NCI-H2081 treated with DMSO at 0.1 percent for 48 hours (cell line): Measurements from ENCODE around the gene MAMDC2.
"Not testable (repeated sequence)": the region's sequence is repeated elsewhere in the genome, so short reads cannot be mapped to it uniquely, and the experiment has no call there.

Experiments used
- DNase-seq: peaks from one replicate; lab custom pipeline; 2025; lab: John Stamatoyannopoulos, UW

Gene MAMDC2

DNA sequence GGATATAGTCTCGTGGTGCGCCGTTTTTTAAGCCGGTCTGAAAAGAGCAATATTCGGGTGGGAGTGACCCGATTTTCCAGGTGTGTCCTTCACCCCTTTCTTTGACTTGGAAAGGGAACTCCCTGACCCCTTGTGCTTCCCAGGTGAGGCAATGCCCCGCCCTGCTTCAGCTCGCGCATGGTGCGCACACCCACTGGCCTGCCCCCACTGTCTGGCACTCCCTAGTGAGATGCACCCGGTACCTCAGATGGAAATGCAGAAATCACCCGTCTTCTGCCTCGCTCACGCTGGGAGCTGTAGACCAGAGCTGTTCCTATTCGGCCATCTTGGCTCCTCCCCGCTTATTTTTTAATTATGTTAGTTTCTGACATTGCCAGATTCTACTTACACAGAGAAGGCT lies 161.1 kb downstream of the MAMDC2 start:
- not testable (repeated sequence) for DNase-seq

DNA sequence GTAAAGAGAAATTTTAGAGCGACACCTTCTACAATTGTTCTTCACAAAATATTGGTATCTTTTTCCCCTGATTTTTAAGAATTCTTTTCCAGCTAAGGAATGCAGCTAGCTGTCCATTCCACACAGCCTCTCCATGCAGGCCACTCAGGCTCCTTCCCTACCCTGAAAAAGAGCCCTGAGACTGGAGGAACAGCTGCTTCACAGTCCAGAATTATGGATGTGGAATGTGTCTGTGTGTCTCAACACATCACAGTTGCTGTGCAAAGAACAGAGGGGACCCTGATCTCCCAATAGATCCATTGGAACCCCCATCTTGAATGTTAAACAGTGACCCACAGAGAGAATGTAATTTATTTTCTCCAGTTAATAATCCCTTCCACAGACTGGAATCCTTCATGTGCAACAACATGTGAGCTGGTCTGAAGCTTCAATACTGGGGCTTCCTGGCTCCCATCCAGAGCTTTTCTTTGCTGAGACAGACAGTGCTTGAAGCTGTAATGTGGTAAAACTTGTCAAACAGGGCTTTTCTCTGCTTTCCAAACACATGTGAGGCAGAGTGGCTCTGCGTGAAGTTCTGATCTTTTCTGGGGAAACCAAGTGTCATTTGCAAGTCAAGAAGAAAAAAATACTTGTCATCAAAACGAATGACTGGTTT lies 161.8 kb downstream of the MAMDC2 start:
- no peak for DNase-seq

DNA sequence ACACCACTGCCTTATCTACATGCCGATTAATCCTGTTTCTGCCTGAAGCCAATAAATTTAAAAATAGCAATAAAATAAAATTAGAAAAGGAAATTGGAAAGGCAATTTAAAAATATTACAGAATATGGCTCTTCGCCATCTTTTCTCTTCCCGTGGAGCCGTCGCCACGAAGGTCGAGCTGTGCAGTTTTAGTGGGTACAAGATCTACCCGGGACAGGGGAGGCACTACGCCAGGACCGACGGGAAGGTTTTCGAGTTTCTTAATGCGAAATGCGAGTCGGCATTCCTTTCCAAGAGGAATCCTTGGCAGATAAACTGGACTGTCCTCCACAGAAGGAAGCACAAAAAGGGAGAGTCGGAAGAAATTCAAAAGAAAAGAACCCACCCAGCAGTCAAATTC lies 173.4 kb downstream of the MAMDC2 start:
- no peak for DNase-seq

DNA sequence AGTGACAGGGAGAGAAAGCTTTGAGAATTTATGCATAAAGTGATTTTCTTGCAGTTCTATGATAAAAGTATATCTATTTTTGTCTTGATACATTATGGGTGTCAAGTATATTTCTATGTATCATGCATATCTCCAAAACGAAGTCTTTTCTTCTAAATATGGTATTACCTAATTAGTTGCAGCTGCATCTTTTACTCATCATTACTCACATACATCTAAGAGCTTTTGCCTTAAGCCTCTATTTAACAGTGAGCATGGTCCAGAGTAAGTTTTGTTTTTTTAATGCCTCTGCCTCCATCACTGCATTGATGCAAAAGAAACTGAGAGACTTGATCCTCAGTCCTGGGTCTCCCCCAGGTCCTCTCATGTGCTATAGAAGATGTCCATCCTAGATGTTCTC lies 175.1 kb downstream of the MAMDC2 start:
- no peak for DNase-seq

DNA sequence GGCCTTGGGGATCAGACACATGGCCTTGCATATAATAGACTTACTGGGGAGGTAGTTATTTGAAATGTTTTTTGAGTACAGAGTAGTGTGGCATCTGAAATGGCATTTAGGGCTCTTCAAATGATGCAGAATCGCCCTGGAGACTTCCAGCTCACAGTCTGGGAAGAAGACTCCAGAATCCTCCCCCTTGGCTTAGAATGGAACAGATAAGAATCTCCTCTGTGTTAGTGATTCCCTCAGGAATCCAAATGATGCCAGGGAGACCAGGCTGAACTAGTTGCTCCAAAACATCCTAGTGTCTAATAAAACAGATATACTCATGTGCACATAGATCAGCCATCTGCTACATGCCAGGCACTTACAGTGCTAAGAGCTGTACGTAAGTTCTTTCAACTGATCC lies 176.6 kb downstream of the MAMDC2 start:
- DNase-seq: no peak

DNA sequence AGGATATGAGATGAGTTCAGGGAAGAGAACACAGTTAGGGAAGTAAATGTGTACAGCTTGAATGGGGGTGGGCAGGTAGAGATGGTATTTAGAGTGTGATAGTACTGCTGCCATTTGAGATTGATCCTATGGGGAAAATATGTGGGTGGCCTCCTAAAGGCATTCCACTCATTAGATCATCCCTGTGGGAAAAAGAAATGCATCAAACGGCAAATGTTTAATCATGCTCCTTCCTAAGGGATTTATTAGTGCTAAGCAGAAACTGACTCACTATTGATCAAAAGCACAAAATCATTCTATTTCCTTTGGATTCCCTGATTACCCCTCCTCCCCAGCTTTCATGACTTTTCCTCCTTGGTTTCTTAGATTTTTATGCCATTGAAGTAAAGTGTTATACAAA lies 178.7 kb downstream of the MAMDC2 start:
- no peak for DNase-seq

DNA sequence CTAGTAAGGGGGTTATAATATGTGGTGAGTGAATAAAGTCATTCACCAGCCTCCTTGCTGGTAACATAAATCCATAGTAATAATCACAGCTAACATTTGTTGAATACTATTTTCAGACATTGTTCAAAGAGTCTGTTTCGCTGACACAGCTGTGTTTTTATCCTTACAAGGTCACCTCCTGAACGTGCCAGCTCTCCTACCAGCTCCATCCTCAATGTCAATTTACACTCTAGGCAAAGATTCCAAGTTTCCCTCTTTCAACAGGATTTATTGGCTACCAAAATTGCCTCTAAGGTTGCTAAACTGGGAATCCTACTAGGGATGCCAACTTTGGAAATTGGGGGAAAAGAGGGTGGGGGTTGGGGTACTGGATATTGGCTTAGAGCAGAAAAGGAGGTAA lies 184.5 kb downstream of the MAMDC2 start:
- peak; percentile 39 for DNase-seq

DNA sequence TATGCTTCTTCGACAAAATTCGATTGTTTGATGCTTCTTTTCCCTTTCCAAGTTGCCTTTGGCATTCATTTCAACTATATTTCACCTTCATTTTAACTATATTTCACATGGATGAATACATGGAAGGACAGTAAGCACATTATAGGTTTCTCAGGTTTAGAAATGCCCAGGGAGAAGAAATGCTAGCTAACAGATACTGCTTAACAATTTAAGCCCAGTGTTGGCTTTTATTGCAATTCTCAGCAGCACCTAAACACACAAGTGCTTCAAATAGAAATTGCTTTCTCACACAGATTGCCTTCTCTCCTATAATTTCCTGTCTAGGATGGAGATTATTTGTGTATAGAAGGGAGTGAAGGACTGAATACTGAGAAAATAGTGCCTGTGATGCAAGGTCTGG lies 185.0 kb downstream of the MAMDC2 start:
- DNase-seq: peak; percentile 9

DNA sequence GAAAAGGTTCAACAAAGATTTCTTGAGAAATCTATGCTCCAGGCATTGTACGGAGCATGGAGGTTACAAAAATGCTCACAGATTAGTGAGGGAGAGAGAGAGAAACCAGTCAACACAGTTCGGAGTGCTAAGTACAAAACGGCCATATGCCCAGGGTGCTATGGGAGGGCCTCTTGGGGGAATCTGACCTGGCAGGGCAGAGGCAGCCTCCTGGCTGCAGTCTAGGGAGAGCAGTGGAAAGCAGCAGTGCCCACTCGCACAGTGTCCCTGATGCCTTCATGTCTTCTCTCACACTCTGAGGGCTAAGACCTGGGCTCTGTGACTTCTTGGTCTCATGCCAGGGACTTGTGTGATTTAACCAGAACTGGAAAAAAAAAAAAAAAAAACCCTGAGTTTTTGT lies 185.4 kb downstream of the MAMDC2 start:
- no peak for DNase-seq

DNA sequence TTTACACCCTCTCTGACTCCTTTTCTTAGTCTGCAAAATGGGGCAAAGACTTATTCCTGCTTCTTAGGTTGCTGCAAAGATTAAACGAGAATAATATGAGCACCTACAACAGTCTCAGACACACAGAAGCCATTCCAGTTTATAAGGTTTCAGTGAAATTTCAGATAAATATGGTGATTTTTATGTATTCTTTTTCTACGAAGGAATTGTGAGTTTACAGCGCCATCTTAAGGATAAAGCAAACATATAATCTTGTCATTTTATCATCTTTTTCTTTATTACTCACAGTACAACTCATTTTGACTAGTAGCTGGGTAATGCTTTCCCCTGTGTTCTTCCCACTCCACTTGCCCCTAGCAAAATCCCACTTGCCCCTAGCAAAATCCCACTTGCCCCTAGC lies 185.9 kb downstream of the MAMDC2 start:
- no peak for DNase-seq

DNA sequence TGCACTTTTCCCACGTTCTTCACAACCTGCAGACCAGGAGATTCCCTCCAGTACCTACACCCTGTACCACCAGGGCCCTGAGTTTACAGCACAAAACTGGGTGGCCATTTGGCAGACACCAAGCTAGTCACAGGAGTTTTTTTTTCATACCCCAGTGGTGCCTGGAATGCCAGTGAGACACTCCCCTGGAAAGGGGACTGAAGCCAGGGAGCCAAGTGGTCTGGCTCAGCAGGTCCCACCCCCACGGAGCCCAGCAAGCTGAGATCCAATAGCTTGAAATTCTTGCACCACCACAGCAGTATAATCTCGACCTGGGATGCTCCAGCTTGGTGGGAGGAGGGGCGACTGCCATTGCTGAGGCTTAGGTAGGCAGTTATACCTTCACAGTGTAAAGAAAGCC lies 188.8 kb downstream of the MAMDC2 start:
- no peak for DNase-seq

DNA sequence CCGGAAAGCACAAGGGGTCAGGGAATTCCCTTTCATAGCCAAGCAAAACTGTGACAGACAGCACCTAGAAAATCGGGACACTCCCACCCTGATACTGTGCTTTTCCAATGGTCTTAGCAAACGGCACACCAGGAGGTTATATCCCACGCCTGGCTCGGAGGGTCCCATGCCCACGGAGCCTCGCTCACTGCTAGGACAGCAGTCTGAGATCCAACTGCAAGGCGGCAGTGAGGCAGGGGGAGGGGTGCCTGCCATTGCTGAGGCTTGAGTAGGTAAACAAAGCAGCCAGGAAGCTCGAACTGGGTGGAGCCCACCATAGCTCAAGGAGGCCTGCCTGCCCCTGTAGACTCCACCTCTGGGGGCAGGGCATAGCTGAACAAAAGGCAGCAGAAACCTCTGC lies 190.6 kb downstream of the MAMDC2 start:
- DNase-seq: not testable (repeated sequence)

DNA sequence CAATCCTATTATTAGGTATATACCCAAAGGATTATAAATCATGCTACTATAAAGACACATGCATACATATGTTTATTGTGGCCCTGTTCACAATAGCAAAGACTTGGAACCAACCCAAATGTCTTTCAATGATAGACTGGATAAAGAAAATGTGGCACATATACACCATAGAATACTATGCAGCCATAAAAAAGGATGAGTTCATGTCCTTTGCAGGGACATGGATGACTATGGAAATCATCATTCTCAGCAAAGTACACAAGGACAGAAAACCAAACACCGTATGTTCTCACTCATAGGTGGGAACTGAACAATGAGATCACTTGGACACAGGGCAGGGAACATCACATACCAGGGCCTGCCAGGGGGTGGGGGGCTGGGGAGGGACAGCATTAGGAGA lies 202.3 kb downstream of the MAMDC2 start:
- DNase-seq: not testable (repeated sequence)

DNA sequence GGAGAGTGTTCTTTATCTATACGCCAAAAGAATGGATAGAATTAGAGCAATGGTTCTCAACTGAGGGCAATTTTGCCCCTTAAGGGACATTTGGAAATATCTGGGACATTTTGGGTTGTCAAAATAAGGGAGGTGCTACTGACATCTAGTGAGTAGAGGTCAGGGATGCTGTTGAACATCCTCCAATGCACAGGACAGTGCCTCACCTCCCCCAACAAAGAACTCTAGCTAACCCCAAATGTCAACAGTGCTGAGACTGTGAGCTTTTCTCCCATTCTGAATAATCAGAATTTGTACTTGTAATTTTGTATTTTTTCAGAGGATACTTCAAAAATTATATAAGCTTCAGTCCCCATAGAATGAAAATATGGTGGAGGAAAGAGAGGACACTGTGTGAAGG lies 206.6 kb downstream of the MAMDC2 start:
- DNase-seq: no peak

DNA sequence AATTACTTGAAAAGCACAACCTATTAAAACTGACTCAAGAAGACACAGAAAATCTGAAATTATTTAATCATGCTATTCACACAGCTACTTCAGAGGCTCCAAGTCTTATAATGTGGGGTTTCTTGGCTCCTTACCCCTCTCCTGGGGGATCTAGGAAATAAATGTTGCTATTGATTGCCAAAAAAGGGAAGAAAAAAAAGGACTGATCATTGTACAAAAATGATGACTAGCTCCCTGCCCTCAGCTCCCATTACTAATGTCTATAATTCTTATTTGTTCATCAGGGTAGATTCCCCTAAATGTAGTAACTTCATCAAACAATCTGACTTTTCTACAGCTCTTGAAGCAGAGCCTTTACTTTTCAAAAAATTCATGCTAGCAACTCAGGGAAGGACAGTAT lies 211.8 kb downstream of the MAMDC2 start:
- no peak for DNase-seq

DNA sequence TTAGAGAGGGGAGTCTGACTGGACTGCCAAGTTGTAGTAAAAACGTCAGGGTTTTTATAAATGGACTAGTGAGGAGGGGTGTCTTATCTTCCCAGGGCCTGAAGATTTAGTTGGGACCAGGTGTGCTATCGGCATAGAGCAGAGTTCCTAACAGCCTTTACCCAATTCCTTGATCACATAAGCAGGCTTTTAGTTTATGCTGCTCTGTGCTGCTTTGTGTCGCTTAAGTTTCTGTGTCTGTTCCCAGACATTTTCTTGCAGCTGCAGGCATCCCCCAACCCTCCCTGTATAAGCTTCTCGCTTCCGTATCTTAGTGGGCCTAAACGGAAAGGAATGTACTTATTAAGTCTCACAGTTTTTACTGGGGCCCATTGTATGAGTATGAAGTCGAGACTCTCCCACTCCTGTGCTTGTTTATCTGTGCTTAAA lies 212.5 kb downstream of the MAMDC2 start:
- no peak for DNase-seq

DNA sequence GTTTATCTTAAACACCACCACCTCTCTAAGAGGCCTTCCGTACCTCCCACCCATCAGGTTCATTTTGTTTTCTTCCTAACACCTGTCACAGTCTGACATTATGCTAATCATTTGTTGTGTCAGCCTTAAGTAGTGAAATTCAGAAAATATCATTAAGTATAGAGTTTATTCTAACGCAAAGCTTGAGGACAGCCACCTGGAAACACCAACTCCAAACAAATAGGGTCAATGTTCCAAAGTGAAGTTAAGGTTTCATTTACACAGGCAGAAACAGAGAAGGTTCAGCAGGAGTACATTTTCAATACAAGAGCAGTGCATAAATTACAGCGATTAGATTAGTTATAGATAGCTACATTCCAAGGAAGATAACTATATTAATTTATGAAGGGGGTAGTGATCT lies 213.9 kb downstream of the MAMDC2 start:
- DNase-seq: no peak

DNA sequence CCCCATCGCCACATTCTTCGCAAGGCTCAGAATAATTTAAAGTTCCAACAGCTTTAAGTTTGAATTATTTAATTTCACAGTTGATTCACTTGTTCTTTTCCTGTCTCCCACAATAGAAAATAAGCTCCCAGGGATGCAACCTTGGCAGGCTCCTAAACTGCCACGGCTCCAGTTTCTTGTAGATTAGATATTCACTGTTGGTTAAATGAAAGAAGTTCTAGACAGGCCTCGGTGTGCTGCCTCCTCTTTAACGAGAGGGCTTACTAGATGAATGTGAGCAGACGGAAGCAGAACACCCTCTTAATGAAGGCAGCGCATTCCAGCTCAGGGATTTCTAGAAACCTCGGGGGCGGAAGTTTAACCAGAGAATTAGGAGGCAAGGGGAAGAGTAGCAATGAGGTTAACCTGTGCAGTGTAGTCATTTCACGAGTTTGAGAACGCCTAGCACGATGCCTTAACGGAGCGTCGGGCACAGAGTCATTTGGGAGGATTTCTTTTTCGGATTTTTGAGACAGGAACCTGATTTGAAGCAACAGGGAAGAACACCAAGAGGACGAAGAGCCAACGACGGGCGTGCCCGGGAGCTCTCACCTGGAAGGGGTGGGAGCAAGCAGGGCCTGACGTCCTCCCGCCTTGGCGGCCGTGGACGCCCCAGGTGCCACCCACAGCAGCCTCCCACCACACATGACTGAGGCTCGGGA lies 214.5 kb downstream of the MAMDC2 start:
- DNase-seq: no peak

DNA sequence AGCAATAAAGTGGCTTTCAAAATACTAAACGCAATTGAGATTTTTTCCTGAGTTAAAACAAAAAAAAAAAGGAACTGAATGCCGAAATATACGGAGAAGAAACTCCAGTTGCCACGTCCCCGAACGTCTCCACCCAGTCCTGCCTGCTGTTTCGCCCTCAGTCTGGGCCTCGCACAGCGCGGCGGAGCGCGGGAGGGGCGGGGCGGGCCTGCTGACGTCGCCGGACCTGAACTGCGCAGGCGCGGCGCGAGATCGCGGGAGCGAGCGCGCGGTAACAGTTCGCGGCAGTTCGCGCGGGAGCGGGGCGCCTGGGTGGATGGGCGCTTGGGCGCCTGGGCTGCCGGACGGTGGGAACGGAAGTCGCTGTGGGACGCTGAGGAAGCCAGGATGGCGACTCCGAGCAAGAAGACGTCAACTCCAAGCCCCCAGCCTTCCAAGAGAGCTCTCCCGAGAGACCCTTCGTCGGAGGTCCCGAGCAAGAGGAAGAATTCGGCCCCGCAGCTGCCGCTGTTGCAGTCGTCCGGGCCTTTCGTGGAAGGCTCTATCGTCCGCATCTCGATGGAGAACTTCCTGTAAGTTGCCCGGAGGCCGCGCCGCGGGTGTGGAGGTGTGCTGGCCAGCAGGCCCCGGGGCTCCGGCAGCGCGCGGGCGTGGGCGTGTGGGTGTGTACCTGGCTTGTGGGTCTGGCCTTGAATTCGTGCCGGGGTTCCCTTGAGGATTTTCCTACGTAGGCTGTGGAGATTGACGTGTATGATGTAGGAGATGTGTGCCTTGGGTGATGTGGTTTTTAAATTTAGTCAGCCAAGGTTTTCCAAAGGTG lies 215.3 kb downstream of the MAMDC2 start, which contains the start of gene SMC5:
TSS of gene SMC5 (plus strand) at position 287 of the 820 bp plus-strand sequence. CDS start at position 388, 101 bp downstream.
- peak; percentile 54 for DNase-seq

DNA sequence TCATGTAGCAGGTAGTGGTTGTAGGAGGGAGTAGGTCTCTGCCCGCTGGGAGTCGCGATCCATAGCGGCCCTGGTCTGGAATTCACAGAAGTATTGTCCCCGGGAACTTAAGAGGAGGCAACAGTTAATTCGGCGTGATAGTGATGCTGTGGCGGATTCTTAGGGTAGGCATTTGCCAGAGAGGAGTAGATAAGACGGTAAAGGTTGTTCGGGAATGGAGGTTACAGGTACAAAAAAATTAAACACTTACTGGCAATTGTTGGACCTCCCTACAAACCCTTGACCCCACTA lies 215.8 kb downstream of the MAMDC2 start:
- no peak for DNase-seq

DNA sequence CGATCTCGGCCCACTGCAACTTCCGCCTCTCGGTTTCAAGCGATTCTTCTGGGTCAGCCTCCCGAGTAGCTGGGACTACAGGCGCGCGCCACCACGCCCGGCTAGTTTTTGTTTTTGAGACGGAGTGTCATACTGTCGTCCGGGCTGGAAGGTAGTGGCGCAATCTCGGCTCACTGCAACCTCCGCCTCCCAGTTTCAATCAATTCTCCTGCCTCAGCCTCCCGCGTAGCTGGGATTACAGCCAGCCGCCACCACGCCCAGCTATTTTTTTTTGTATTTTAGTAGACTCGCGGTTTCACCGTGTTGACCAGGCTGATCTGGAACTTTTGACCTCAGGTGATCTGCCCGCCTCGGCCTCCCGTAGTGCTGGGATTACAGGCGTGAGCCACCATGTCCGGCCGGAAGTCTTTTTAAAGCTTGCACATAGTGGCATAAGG lies 216.4 kb downstream of the MAMDC2 start:
- no peak for DNase-seq

DNA sequence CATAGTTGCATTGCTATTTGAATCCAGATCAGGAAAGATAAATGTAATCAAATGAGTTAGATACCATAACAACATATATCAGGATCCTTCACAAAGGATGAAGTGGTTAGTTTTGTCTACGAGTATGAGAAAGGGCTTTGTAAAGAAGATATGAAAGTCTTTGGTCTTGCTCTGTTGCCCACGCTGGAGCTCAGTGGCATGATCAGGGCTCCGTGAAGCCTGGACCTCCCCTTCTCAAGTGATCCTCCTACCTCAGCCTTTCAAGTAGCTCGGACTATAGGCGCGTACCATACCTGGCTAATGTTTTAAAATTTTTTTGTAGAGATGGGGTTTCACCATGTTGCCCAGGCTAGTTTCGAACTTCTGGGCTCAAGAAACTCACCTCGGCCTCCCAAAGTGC lies 217.0 kb downstream of the MAMDC2 start:
- DNase-seq: no peak
